Heart right ventricle (tissue), 16 donors: ENCODE measurements around the gene NAXD. TPM values are rescaled to one million over a fixed set of nuclear protein-coding genes. Genes with fewer than 3 reads are reported as not detected.
A peak's percentile ranks its signal among the peaks of the same experiment; 100 is the strongest.

Experiments used
- ATAC-seq, 8 donors: fragments of 200-7000 bp; cut with Tn5 transposase; one replicate each; pipeline ENCODE4 v1.9.1; 2020; ENCODE audit warnings: mild to moderate bottlenecking in 8 of 8, moderate library complexity in 8 of 8, moderate number of reproducible peaks in 1 of 8
- DNase-seq, 2 donors: peaks; one replicate each; pipeline ENCODE4 v3.0.0-alpha.2; 2020
- H3K27ac ChIP-seq, 10 donors: fragments of 200-600 bp; sonication (generic) in 2 of 10; one replicate each; pipeline versions ENCODE4 v1.5.0 to v1.8.0; 2020 to 2022; ENCODE audit warnings: mild to moderate bottlenecking in 3 of 10
- H3K27me3 ChIP-seq, 7 donors: fragments of 200-600 bp; one replicate each; pipeline ENCODE4 v1.8.0; 2021 to 2022; ENCODE audit warnings: mild to moderate bottlenecking in 2 of 7
- H3K36me3 ChIP-seq, 9 donors: fragments of 200-600 bp; sonication (generic) in 1 of 9; one replicate each; pipeline versions ENCODE4 v1.5.0 to v1.8.0; 2020 to 2022; ENCODE audit warnings: mild to moderate bottlenecking in 2 of 9
- H3K4me1 ChIP-seq, 9 donors: fragments of 200-600 bp; sonication (generic) in 1 of 9; one replicate each; pipeline versions ENCODE4 v1.5.0 to v1.8.0; 2020 to 2022; ENCODE audit warnings: mild to moderate bottlenecking in 4 of 9
- H3K4me3 ChIP-seq, 10 donors: fragments of 200-600 bp; sonication (generic) in 2 of 10; one replicate each; pipeline versions ENCODE4 v1.5.0 to v1.8.0; 2020 to 2022; ENCODE audit warnings: mild to moderate bottlenecking in 7 of 10, moderate library complexity in 2 of 10
- H3K9me3 ChIP-seq, 11 donors: fragments of 200-600 bp in 10 of 11; sonication (generic) in 2 of 11; one replicate each; pipeline versions ENCODE4 v1.5.0 to v1.8.0; 2013 to 2022; ENCODE audit warnings: mild to moderate bottlenecking in 2 of 11, control low read depth in 1 of 11, moderate library complexity in 1 of 11
- CTCF ChIP-seq, 9 donors: fragments of 200-600 bp; sonication (generic) in 2 of 9; IDR thresholded peaks; one replicate each; pipeline versions ENCODE4 v1.5.0 to v1.8.0; 2021 to 2022; ENCODE audit warnings: antibody characterized with exemption in 9 of 9, mild to moderate bottlenecking in 5 of 9, moderate library complexity in 1 of 9
- WGBS, 2 donors: extraction: QIAGEN DNeasy Blood & Tissue Kit; methylation state at CpG; one replicate each; pipeline ENCODE4 v1.1.7; 2013; ENCODE audit warnings: inconsistent platforms in 1 of 2; 5-methylcytosine and 5-hydroxymethylcytosine counted together
- intact Hi-C, 10 donors: fragments of 100-400 bp; cut with DNase I; formaldehyde crosslinking; loops; one replicate each; pipeline versions ENCODE4 v1.11.1 to v1.14.2; 2022
- polyA plus RNA-seq, 2 donors: library from polyadenylated mRNA; stranded (reverse); fragments of 200-250 nt; gene quantifications; one replicate each; pipeline ENCODE4 v1.2.3, GENCODE V29; 2013
- total RNA-seq, 10 donors: library from RNA; stranded (reverse); fragmentation: NEBNext Ultra II Directional in 3 of 10; extraction: Animal tissue kit (Norgen Biotek cat#: 25700) in 3 of 10; gene quantifications; one replicate each; pipeline versions ENCODE4 v1.2.1 to v1.2.4, GENCODE V29; 2021 to 2023
- donor health status: Arrhythmogenic right ventricular cardiomyopathy.
- donor health status: ischemic (EF 13 %, LVEDD 7.1; RV severe dilation, severe dysfunction).
- donor health status: healthy with polysubstance abuse.
- donor health status: DM: no; HTN: yes; CAD: no.
- donor health status: DM: no; HTN: no; CAD: no.
- donor health status: ischemic (EF 25% LVEDD 6.9; RV normal size, moderate dysfunction).
- donor health status: ischemic (EF 25% LVEDD 5.7; RV mildly dilated, moderate dysfunction).
- donor health status: healthy.
- donor health status: DM: yes; HTN: yes; CAD: no.
- donor health status: Ischemic cardiomyopathy.
- donor health status: ischemic (EF 35%, LVEDD 5.7; RV mildly dilated, moderate dysfunction).
- donor health status: nonischemic (EF 11% LVEDD 7.7; RV severe dilation, severe dysfunction).
- donor health status: DM: yes; HTN: yes; CAD: no.
- donor health status: PGD.
- donor health status: ischemic (EF 29% LVEDD 5.4; RV normal size, mild dysfunction).
- donor health status: nonischemic (EF 23%, LVEDD 6.1; RV moderate dilation, normal function).

NAXD gene
- total and polyA plus RNA-seq, 12 donors: 22.1 to 43.4 (median 27.8) TPM

- 9 to 11% methylated on average over 37 of the region's 37 CpGs for WGBS, 2 donors
- peak in 3 of 9 donors; percentile 13 to 30 (median 28) for TF ChIP-seq CTCF (IDR thresholded peaks at IDR 0.05)
- Histone ChIP-seq H3K4me1 (peaks cover 0 to 57% (median 43%) of the 10 kb centered on the region in 9 donors), H3K36me3 (no peaks in the 10 kb centered on the region), H3K27ac (peak overlapping the region; percentile 78 to 98 (median 92)), H3K4me3 (peak overlapping the region; percentile 69 to 98 (median 82)), H3K9me3 (peaks cover 0 to 6% (median 0%) of the 10 kb centered on the region in 11 donors), H3K27me3 (peaks cover 0 to 2% (median 0%) of the 10 kb centered on the region in 7 donors)
- intact Hi-C loops: loop anchor here in 5 of 10 donors (5.0 to 10.0 kb wide), 5 partner anchors 54 to 98 kb away; partner anchors contain the start of genes ING1 (in 3 of the 5), CARS2 (in 2 of the 5) and RAB20 (in 1 of the 5)
- no peak for DNase-seq
- ATAC-seq: peak in 6 of 8 donors; percentile 14 to 51 (median 31)
Measured at GRCh38 chr13:110616103-110617101, 1.1 kb downstream of the NAXD start.

GRCh38 chr13:110617321-110618072 is 2.2 kb downstream of the NAXD start:
- H3K4me1 ChIP-seq: peaks cover 0 to 68% (median 48%) of the 10 kb centered on the region in 9 donors
- H3K27ac ChIP-seq: peak overlapping the region in 8 of 10 donors; percentile 19 to 95 (median 92)
- H3K27me3 ChIP-seq: no peaks in the 10 kb centered on the region
- 39 to 43% methylated on average over 8 of the region's 8 CpGs for WGBS, 2 donors
- TF ChIP-seq CTCF (IDR thresholded peaks at IDR 0.05): no peak
- intact Hi-C loops: loop anchor here in 5 of 10 donors (5.0 to 10.0 kb wide), 5 partner anchors 55 to 97 kb away; partner anchors contain the start of genes ING1 (in 3 of the 5), CARS2 (in 2 of the 5) and RAB20 (in 1 of the 5)
- ATAC-seq (peak in 2 of 8 donors; percentile 28 to 34), DNase-seq (peak in 1 of 2 donors; percentile 61)
- H3K9me3 ChIP-seq: peaks cover 0 to 6% (median 0%) of the 10 kb centered on the region in 11 donors
- peak overlapping the region in 6 of 10 donors; percentile 73 to 96 (median 90) for H3K4me3 ChIP-seq
- peaks cover 0 to 6% (median 4%) of the 10 kb centered on the region in 9 donors for H3K36me3 ChIP-seq

GRCh38 chr13:110618167-110618566 is 2.8 kb downstream of the NAXD start:
- TF ChIP-seq CTCF (IDR thresholded peaks at IDR 0.05): no peak
- peaks cover 0 to 13% (median 9%) of the 10 kb centered on the region in 9 donors for H3K36me3 ChIP-seq
- H3K4me3 ChIP-seq: no peak overlapping the region
- intact Hi-C loops: loop anchor here in 5 of 10 donors (5.0 to 10.0 kb wide), 5 partner anchors 56 to 97 kb away; partner anchors contain the start of genes ING1 (in 3 of the 5), CARS2 (in 2 of the 5) and RAB20 (in 1 of the 5)
- DNase-seq (no peak), ATAC-seq (no peak)
- 84 to 86% methylated on average over 8 of the region's 8 CpGs for WGBS, 2 donors
- H3K4me1 ChIP-seq: peaks cover 0 to 71% (median 48%) of the 10 kb centered on the region in 9 donors
- H3K27me3 ChIP-seq: no peaks in the 10 kb centered on the region
- H3K27ac ChIP-seq: peak overlapping the region in 6 of 10 donors; percentile 19 to 93 (median 92)
- H3K9me3 ChIP-seq: peaks cover 0 to 6% (median 0%) of the 10 kb centered on the region in 11 donors
